Uterus (tissue), 2 donors: ENCODE data around the gene CA10.

Experiments
- CTCF ChIP-seq, 4 experiments: fragments of 200-600 bp in 2 of 4; fragments of 450-650 bp in 2 of 4; sonication (generic) in 2 of 4; IDR thresholded peaks; one replicate each; pipeline ENCODE4 v1.5.1; 2016 to 2019; ENCODE audit warnings: antibody characterized with exemption in 4 of 4, mild to moderate bottlenecking in 2 of 4, moderate library complexity in 1 of 4
- POLR2A ChIP-seq, 2 donors: fragments of 450-650 bp; IDR thresholded peaks; one replicate each; pipeline ENCODE4 v1.6.1; 2016; ENCODE audit warnings: antibody characterized with exemption in 2 of 2, mild to moderate bottlenecking in 1 of 2, moderate library complexity in 1 of 2

GRCh38 chr17:51827140-51827539 lies 331.4 kb downstream of the CA10 start:
- no peak for TF ChIP-seq CTCF (IDR thresholded peaks at IDR 0.05)
- no peak for TF ChIP-seq POLR2A (IDR thresholded peaks at IDR 0.05)
